Measurements from ENCODE around the gene HUWE1. TPM values are rescaled to one million over a fixed set of nuclear protein-coding genes. Genes with fewer than 3 reads are reported as not detected.

HUWE1 gene
- total and polyA plus RNA-seq, 9 of the 15 experiments (the other 6 are each of a cell fraction or from before 2014, with no cell fraction given): 23.9 to 204 (median 65.1) TPM

DNA sequence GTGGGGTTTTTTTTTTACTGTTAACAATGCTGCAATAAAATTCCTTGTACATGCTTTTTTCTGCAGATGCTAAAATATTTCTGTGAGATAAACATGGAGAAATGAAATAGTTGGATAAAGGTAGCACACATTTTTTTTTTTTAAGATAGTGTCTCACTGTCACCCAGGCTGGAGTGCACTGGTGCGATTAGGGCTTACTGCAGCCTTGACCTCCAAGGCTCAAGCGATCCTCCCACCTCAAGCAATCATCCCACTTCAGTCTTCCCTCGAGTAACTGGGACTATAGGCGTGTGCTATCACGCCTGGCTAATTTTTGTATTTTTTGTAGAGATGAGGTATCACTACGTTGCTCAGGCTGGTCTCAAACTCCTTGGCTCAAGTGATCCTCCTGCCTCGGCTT is 1.8 kb upstream of the HUWE1 start (continued):
- TF ChIP-seq TCF3 (CRISPR knock-in tag; IDR thresholded peaks at IDR 0.05) (peak; percentile 66), HNRNPK (IDR thresholded peaks at IDR 0.05; ENCODE audit: low read depth, low read length, poor library complexity, severe bottlenecking) (no peak), ZNF408 (CRISPR knock-in tag; IDR thresholded peaks at IDR 0.05; ENCODE audit: low read depth) (no peak), RAD21 (CRISPR knock-in tag; conservative IDR thresholded peaks at IDR 0.05 in 1 of 2, IDR thresholded peaks at IDR 0.05 in 1 of 2) (no peak), ZNF76 (CRISPR knock-in tag; IDR thresholded peaks at IDR 0.05; ENCODE audit: borderline replicate concordance) (no peak), COPS2 (conservative IDR thresholded peaks at IDR 0.05) (no peak), ARID1B (IDR thresholded peaks at IDR 0.05) (peak; percentile 57; the same call in 1 of the 2 replicates), DPF2 (IDR thresholded peaks at IDR 0.05) (peak; percentile 22; the same call in 1 of the 2 replicates), ZNF384 (IDR thresholded peaks at IDR 0.05; ENCODE audit: low read depth, low read length) (peak; percentile 53; the same call in 1 of the 2 replicates), SIX5 (IDR thresholded peaks at IDR 0.05; ENCODE audit: borderline replicate concordance in 1 of 2, insufficient read depth in 1 of 2, low read depth in 1 of 2, low read length in 2 of 2) (no peak), FOXM1 (IDR thresholded peaks at IDR 0.05; ENCODE audit: low read depth) (no peak), FOXM1 (CRISPR knock-in tag; IDR thresholded peaks at IDR 0.05; ENCODE audit: low read depth) (no peak)
- TF ChIP-seq, protein P1, sequence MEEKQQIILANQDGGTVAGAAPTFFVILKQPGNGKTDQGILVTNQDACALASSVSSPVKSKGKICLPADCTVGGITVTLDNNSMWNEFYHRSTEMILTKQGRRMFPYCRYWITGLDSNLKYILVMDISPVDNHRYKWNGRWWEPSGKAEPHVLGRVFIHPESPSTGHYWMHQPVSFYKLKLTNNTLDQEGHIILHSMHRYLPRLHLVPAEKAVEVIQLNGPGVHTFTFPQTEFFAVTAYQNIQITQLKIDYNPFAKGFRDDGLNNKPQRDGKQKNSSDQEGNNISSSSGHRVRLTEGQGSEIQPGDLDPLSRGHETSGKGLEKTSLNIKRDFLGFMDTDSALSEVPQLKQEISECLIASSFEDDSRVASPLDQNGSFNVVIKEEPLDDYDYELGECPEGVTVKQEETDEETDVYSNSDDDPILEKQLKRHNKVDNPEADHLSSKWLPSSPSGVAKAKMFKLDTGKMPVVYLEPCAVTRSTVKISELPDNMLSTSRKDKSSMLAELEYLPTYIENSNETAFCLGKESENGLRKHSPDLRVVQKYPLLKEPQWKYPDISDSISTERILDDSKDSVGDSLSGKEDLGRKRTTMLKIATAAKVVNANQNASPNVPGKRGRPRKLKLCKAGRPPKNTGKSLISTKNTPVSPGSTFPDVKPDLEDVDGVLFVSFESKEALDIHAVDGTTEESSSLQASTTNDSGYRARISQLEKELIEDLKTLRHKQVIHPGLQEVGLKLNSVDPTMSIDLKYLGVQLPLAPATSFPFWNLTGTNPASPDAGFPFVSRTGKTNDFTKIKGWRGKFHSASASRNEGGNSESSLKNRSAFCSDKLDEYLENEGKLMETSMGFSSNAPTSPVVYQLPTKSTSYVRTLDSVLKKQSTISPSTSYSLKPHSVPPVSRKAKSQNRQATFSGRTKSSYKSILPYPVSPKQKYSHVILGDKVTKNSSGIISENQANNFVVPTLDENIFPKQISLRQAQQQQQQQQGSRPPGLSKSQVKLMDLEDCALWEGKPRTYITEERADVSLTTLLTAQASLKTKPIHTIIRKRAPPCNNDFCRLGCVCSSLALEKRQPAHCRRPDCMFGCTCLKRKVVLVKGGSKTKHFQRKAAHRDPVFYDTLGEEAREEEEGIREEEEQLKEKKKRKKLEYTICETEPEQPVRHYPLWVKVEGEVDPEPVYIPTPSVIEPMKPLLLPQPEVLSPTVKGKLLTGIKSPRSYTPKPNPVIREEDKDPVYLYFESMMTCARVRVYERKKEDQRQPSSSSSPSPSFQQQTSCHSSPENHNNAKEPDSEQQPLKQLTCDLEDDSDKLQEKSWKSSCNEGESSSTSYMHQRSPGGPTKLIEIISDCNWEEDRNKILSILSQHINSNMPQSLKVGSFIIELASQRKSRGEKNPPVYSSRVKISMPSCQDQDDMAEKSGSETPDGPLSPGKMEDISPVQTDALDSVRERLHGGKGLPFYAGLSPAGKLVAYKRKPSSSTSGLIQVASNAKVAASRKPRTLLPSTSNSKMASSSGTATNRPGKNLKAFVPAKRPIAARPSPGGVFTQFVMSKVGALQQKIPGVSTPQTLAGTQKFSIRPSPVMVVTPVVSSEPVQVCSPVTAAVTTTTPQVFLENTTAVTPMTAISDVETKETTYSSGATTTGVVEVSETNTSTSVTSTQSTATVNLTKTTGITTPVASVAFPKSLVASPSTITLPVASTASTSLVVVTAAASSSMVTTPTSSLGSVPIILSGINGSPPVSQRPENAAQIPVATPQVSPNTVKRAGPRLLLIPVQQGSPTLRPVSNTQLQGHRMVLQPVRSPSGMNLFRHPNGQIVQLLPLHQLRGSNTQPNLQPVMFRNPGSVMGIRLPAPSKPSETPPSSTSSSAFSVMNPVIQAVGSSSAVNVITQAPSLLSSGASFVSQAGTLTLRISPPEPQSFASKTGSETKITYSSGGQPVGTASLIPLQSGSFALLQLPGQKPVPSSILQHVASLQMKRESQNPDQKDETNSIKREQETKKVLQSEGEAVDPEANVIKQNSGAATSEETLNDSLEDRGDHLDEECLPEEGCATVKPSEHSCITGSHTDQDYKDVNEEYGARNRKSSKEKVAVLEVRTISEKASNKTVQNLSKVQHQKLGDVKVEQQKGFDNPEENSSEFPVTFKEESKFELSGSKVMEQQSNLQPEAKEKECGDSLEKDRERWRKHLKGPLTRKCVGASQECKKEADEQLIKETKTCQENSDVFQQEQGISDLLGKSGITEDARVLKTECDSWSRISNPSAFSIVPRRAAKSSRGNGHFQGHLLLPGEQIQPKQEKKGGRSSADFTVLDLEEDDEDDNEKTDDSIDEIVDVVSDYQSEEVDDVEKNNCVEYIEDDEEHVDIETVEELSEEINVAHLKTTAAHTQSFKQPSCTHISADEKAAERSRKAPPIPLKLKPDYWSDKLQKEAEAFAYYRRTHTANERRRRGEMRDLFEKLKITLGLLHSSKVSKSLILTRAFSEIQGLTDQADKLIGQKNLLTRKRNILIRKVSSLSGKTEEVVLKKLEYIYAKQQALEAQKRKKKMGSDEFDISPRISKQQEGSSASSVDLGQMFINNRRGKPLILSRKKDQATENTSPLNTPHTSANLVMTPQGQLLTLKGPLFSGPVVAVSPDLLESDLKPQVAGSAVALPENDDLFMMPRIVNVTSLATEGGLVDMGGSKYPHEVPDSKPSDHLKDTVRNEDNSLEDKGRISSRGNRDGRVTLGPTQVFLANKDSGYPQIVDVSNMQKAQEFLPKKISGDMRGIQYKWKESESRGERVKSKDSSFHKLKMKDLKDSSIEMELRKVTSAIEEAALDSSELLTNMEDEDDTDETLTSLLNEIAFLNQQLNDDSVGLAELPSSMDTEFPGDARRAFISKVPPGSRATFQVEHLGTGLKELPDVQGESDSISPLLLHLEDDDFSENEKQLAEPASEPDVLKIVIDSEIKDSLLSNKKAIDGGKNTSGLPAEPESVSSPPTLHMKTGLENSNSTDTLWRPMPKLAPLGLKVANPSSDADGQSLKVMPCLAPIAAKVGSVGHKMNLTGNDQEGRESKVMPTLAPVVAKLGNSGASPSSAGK (IDR thresholded peaks at IDR 0.05): no peak

Data from K562 (cell line).